B cell (primary cell): ENCODE measurements around the gene PUS10. TPM values are rescaled to one million over a fixed set of nuclear protein-coding genes. Genes with fewer than 3 reads are reported as not detected.

ENCODE experiments used
- ATAC-seq: fragments of 200-7000 bp; cut with Tn5 transposase; one replicate; pipeline ENCODE4 v1.10.0; 2021; ENCODE audit warnings: low read depth, mild to moderate bottlenecking, moderate number of reproducible peaks, moderate library complexity
- CTCF ChIA-PET: fragments of 350-600 bp; sonication (Branson Sonifier 250); formaldehyde crosslinking; loops from one replicate; lab custom pipeline; 2021; ENCODE audit warnings: antibody characterized with exemption, inconsistent platforms; lab: Charles Lee
- POLR2A ChIA-PET: fragments of 350-600 bp; sonication (Branson Sonifier 250); formaldehyde crosslinking; loops from one replicate; lab custom pipeline; 2021; ENCODE audit warnings: antibody characterized with exemption; lab: Charles Lee
- DNase-seq: peaks from one replicate; pipeline ENCODE4 v3.0.0; 2013
- H2AFZ ChIP-seq: 2 replicates; pipeline ENCODE4 v1.6.1; 2012; ENCODE audit warnings: mild to moderate bottlenecking, low read depth, low read length; ENCODE audit not compliant: insufficient read depth, poor library complexity, severe bottlenecking
- H3K27ac ChIP-seq, 2 donors: 1 replicate in 1 of 2; 2 replicates in 1 of 2; pipeline ENCODE4 v1.5.1; 2012 to 2013; ENCODE audit warnings: low read length in 2 of 2, mild to moderate bottlenecking in 2 of 2, moderate library complexity in 1 of 2
- H3K27me3 ChIP-seq, 4 experiments: fragments of 200-600 bp in 1 of 4; sonication (generic) in 1 of 4; replicated peaks in 1 of 4; 1 replicate in 2 of 4; 2 replicates in 2 of 4; pipeline versions ENCODE4 v1.6.1 to v1.7.0; 2013 to 2016; ENCODE audit warnings: low read length in 3 of 4, mild to moderate bottlenecking in 2 of 4, mixed read lengths in 1 of 4, moderate library complexity in 1 of 4; ENCODE audit not compliant: insufficient read depth in 4 of 4, control insufficient read depth in 3 of 4; ENCODE audit errors: control extremely low read depth in 1 of 4
- H3K36me3 ChIP-seq, 2 experiments: replicated peaks in 1 of 2; 1 replicate in 1 of 2; 2 replicates in 1 of 2; pipeline versions ENCODE4 v1.6.1 to v1.7.1; 2013; ENCODE audit warnings: low read length in 1 of 2; ENCODE audit not compliant: insufficient read depth in 2 of 2, control insufficient read depth in 1 of 2; ENCODE audit errors: control extremely low read depth in 1 of 2, extremely low read depth in 1 of 2
- H3K4me1 ChIP-seq, 2 donors: fragments of 200-600 bp in 1 of 2; sonication (generic) in 1 of 2; 1 replicate in 1 of 2; 2 replicates in 1 of 2; pipeline versions ENCODE4 v1.5.1 to v1.6.1; 2013 to 2017; ENCODE audit warnings: low read length in 2 of 2; ENCODE audit not compliant: control insufficient read depth in 2 of 2, insufficient read depth in 2 of 2
- H3K4me2 ChIP-seq: replicated peaks from 2 replicates; pipeline ENCODE3; 2012; ENCODE audit warnings: mild to moderate bottlenecking, low read depth, low read length; ENCODE audit not compliant: poor library complexity, severe bottlenecking
- H3K4me3 ChIP-seq, 5 experiments: fragments of 200-600 bp in 1 of 5; sonication (generic) in 1 of 5; 1 replicate in 3 of 5; 2 replicates in 2 of 5; pipeline versions ENCODE4 v1.5.1 to v1.7.0; 2011 to 2016; ENCODE audit warnings: low read length in 4 of 5, mild to moderate bottlenecking in 4 of 5, low read depth in 2 of 5, control low read depth in 1 of 5, moderate library complexity in 1 of 5; ENCODE audit not compliant: insufficient read depth in 1 of 5; ENCODE audit errors: control extremely low read depth in 1 of 5, extremely low read depth in 1 of 5
- H3K79me2 ChIP-seq: fragments of 200-600 bp; sonication (generic); one replicate; pipeline ENCODE4 v1.6.0; 2016; ENCODE audit warnings: low read length; ENCODE audit not compliant: control insufficient read depth, insufficient read depth
- H3K9ac ChIP-seq: fragments of 200-600 bp; sonication (generic); 2 replicates; pipeline ENCODE4 v1.6.1; 2017; ENCODE audit warnings: mild to moderate bottlenecking, low read length, moderate library complexity
- H3K9me3 ChIP-seq, 3 donors: one replicate each; pipeline versions ENCODE4 v1.6.1 to v1.7.1; 2013; ENCODE audit warnings: low read length in 2 of 3; ENCODE audit not compliant: control insufficient read depth in 2 of 3, insufficient read depth in 1 of 3; ENCODE audit errors: control extremely low read depth in 1 of 3
- H4K20me1 ChIP-seq: 2 replicates; pipeline ENCODE4 v1.6.0; 2012; ENCODE audit warnings: mild to moderate bottlenecking, low read length; ENCODE audit not compliant: insufficient read depth, control insufficient read depth, poor library complexity, severe bottlenecking
- H3K27ac Mint-ChIP-seq: one replicate; pipeline ENCODE4 v1.8.0; 2021; ENCODE audit warnings: mixed read lengths
- H3K27me3 Mint-ChIP-seq: one replicate; pipeline ENCODE4 v1.8.0; 2021; ENCODE audit warnings: mixed read lengths
- H3K4me1 Mint-ChIP-seq: one replicate; pipeline ENCODE4 v1.8.0; 2021; ENCODE audit warnings: mixed read lengths
- H3K4me3 Mint-ChIP-seq: one replicate; pipeline ENCODE4 v1.8.0; 2021; ENCODE audit warnings: mixed read lengths
- H3K9me3 Mint-ChIP-seq: one replicate; pipeline ENCODE4 v1.8.0; 2022; ENCODE audit warnings: mixed read lengths; ENCODE audit not compliant: insufficient read depth
- CTCF ChIP-seq: fragments of 200-600 bp; IDR thresholded peaks from one replicate; pipeline ENCODE4 v1.8.0; 2022; ENCODE audit warnings: antibody characterized with exemption, mild to moderate bottlenecking
- EZH2 ChIP-seq: IDR thresholded peaks from 2 replicates; pipeline ENCODE4 v1.6.1; 2012; ENCODE audit warnings: borderline replicate concordance, low read depth, mild to moderate bottlenecking, moderate library complexity, low read length; ENCODE audit not compliant: insufficient read depth, poor library complexity, severe bottlenecking
- WGBS: methylation state at CpG from one replicate; pipeline ENCODE4 v1.1.5; 2013; ENCODE audit warnings: missing lambda C conversion rate; ENCODE audit not compliant: insufficient coverage; 5-methylcytosine and 5-hydroxymethylcytosine counted together
- intact Hi-C: fragments of 100-400 bp; cut with micrococcal nuclease; formaldehyde crosslinking; loops from one replicate; pipeline ENCODE4 v1.10.0; 2022
- polyA plus RNA-seq: library from polyadenylated mRNA; depleted of rRNA; stranded (reverse); fragments of >200 nt; gene quantifications from 2 replicates; pipeline ENCODE4 v1.2.3, GENCODE V29; 2012
- total RNA-seq, 2 donors: library from RNA; stranded (reverse); fragments of 120-200 nt in 1 of 2; gene quantifications; 1 replicate in 1 of 2; 2 replicates in 1 of 2; pipeline versions ENCODE4 v1.2.3 to v1.2.4, GENCODE V29; 2013 to 2022

The PUS10 gene
- total and polyA plus RNA-seq, 2 donors (not counting 1 experiment from before 2014, with no cell fraction given) = 3.2 to 7.1 TPM

GRCh38 chr2:61029533-61029932 lies 11.5 kb upstream of the PUS10 start:
- H2AFZ ChIP-seq = no peak overlapping the region
- intact Hi-C loops = no loop called here
- H3K9ac ChIP-seq = no peak overlapping the region
- no peak overlapping the region for H3K4me2 ChIP-seq
- CTCF ChIA-PET = interaction anchor here (0.9 kb wide), 1 partner anchor 37 kb away, joined by 3 read pairs; no protein-coding TSS in a partner anchor
- H3K27ac Mint-ChIP-seq = no peak overlapping the region
- no peak overlapping the region for H3K4me3 Mint-ChIP-seq
- no peak overlapping the region for H3K27ac ChIP-seq
- POLR2A ChIA-PET = interaction anchor here (0.7 kb wide), 1 partner anchor 9 kb away, joined by 3 read pairs; no protein-coding TSS in a partner anchor
- 100% methylated on average over 3 of the region's 3 CpGs for WGBS
- no peaks in the 10 kb centered on the region for H3K27me3 ChIP-seq
- peaks cover 48% of the 10 kb centered on the region for H3K79me2 ChIP-seq
- H3K4me1 ChIP-seq = no peaks in the 10 kb centered on the region
- peaks cover 11 to 29% of the 10 kb centered on the region in 2 experiments for H3K36me3 ChIP-seq
- H4K20me1 ChIP-seq = peaks cover 43% of the 10 kb centered on the region
- no peak overlapping the region for H3K4me3 ChIP-seq
- ATAC-seq (no peak), DNase-seq (no peak)
- H3K9me3 ChIP-seq = peaks cover 0 to 1% (median 0%) of the 10 kb centered on the region in 3 donors
- H3K4me1 Mint-ChIP-seq = peaks cover 5% of the 10 kb centered on the region
- no peaks in the 10 kb centered on the region for H3K9me3 Mint-ChIP-seq
- no peaks in the 10 kb centered on the region for H3K27me3 Mint-ChIP-seq
- TF ChIP-seq EZH2 = no peak
- no peak for TF ChIP-seq CTCF

GRCh38 chr2:61023670-61024069 lies 5.6 kb upstream of the PUS10 start:
- Mint-ChIP-seq H3K27me3 (no peaks in the 10 kb centered on the region), H3K27ac (no peak overlapping the region), H3K4me3 (no peak overlapping the region), H3K4me1 (peaks cover 29% of the 10 kb centered on the region), H3K9me3 (no peaks in the 10 kb centered on the region)
- 100% methylated on average over 1 of the region's 4 CpGs for WGBS
- ATAC-seq (no peak), DNase-seq (no peak)
- Histone ChIP-seq H3K4me2 (no peak overlapping the region), H3K27me3 (no peaks in the 10 kb centered on the region), H4K20me1 (peaks cover 52% of the 10 kb centered on the region), H3K79me2 (peaks cover 93% of the 10 kb centered on the region), H2AFZ (no peak overlapping the region), H3K36me3 (peaks cover 1 to 9% of the 10 kb centered on the region in 2 experiments), H3K9ac (no peak overlapping the region), H3K9me3 (no peaks in the 10 kb centered on the region), H3K4me1 (peaks cover 0 to 7% of the 10 kb centered on the region in 2 donors), H3K4me3 (no peak overlapping the region), H3K27ac (no peak overlapping the region)
- ChIA-PET CTCF (no interaction called here), POLR2A (no interaction called here)
- TF ChIP-seq CTCF (no peak), EZH2 (no peak)
- intact Hi-C loops = no loop called here
